Measurements from ENCODE around the gene R3HDM1.

R3HDM1 gene

DNA sequence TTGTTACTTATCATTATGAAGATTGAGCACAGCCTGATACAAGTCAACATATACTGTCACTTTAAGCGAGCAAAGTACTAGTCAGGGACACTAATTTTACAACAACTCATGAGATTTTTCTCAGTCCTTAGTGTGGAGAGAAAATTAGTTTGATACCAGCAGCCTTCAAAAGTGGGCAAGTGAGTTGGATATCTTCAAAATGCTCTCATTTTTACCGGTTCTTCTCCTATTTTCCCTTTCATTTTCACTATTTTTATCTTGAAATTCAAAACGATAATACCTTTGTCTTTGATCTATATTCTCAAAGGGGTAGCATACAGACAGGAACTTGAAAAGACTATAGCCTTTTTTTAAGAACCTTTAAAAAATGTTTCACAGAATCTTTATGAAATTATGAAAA is 158.4 kb downstream of the R3HDM1 start:
- no peak overlapping the region for H3K4me2 ChIP-seq (ENCODE audit: low read length)
- no peaks in the 10 kb centered on the region for H3K79me2 ChIP-seq (ENCODE audit: control insufficient read depth, low read length)
- no peak for TF ChIP-seq EZH2phosphoT487 (IDR thresholded peaks at IDR 0.05; ENCODE audit: borderline replicate concordance, low read length)
- TF ChIP-seq, protein P1, sequence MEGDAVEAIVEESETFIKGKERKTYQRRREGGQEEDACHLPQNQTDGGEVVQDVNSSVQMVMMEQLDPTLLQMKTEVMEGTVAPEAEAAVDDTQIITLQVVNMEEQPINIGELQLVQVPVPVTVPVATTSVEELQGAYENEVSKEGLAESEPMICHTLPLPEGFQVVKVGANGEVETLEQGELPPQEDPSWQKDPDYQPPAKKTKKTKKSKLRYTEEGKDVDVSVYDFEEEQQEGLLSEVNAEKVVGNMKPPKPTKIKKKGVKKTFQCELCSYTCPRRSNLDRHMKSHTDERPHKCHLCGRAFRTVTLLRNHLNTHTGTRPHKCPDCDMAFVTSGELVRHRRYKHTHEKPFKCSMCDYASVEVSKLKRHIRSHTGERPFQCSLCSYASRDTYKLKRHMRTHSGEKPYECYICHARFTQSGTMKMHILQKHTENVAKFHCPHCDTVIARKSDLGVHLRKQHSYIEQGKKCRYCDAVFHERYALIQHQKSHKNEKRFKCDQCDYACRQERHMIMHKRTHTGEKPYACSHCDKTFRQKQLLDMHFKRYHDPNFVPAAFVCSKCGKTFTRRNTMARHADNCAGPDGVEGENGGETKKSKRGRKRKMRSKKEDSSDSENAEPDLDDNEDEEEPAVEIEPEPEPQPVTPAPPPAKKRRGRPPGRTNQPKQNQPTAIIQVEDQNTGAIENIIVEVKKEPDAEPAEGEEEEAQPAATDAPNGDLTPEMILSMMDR (IDR thresholded peaks at IDR 0.05; ENCODE audit: low read depth, low read length, poor library complexity, severe bottlenecking): no peak
- no peaks in the 10 kb centered on the region for H4K20me1 ChIP-seq (ENCODE audit: control insufficient read depth, insufficient read depth, low read depth, low read length)
- no peaks in the 10 kb centered on the region for H3K9me2 ChIP-seq (replicated peaks; ENCODE audit: control insufficient read depth, low read length)
- H3K27ac ChIP-seq (ENCODE audit: low read depth, low read length): no peak overlapping the region
- H3K36me3 ChIP-seq (ENCODE audit: control insufficient read depth, low read length): peaks cover 14% of the 10 kb centered on the region
- no peaks in the 10 kb centered on the region for H3K4me1 ChIP-seq (ENCODE audit: control insufficient read depth, low read length)
- H3K27me3 ChIP-seq (ENCODE audit: control insufficient read depth, low read length): no peaks in the 10 kb centered on the region
- H3K9me3 ChIP-seq (ENCODE audit: control insufficient read depth, insufficient read depth, low read length): no peaks in the 10 kb centered on the region
- H3K4me3 ChIP-seq (ENCODE audit: low read length): no peak overlapping the region
- no peaks in the 10 kb centered on the region for H3F3A ChIP-seq (ENCODE audit: control insufficient read depth, insufficient read depth)

DNA sequence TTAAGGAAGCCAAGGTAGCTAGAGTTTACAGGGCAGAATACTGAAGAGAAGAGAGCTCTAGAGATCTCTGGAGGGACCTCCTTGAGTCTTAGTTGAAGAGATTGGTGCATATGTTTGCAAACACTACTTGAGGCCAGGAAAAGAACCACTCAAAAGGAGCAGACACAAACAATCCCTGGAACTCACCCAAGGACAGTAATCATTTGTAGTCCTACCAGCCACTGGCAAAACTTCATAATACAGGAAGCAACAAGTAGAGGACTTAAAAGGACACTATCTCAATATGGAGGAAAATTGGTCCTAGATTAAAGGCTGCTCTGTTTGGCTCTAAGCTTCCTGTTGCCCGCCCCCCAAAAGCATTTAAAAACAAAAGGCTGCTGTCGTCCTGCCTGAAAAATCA is 163.4 kb downstream of the R3HDM1 start:
- Histone ChIP-seq H4K20me1 (ENCODE audit: control insufficient read depth, insufficient read depth, low read depth, low read length) (no peaks in the 10 kb centered on the region), H3K9me3 (ENCODE audit: control insufficient read depth, insufficient read depth, low read length) (no peaks in the 10 kb centered on the region), H3K4me2 (ENCODE audit: low read length) (no peak overlapping the region), H3K9me2 (replicated peaks; ENCODE audit: control insufficient read depth, low read length) (no peaks in the 10 kb centered on the region), H3K79me2 (ENCODE audit: control insufficient read depth, low read length) (no peaks in the 10 kb centered on the region), H3K36me3 (ENCODE audit: control insufficient read depth, low read length) (peaks cover 10% of the 10 kb centered on the region), H3K4me3 (ENCODE audit: low read length) (no peak overlapping the region), H3F3A (ENCODE audit: control insufficient read depth, insufficient read depth) (0 out of 2 replicates have a peak, but pooled peaks cover 2% of the 10 kb centered on the region), H3K27ac (ENCODE audit: low read depth, low read length) (no peak overlapping the region), H3K27me3 (ENCODE audit: control insufficient read depth, low read length) (no peaks in the 10 kb centered on the region), H3K4me1 (ENCODE audit: control insufficient read depth, low read length) (no peaks in the 10 kb centered on the region)
- TF ChIP-seq, protein P1 (IDR thresholded peaks at IDR 0.05; ENCODE audit: low read depth, low read length, poor library complexity, severe bottlenecking): no peak
- no peak for TF ChIP-seq EZH2phosphoT487 (IDR thresholded peaks at IDR 0.05; ENCODE audit: borderline replicate concordance, low read length)

DNA sequence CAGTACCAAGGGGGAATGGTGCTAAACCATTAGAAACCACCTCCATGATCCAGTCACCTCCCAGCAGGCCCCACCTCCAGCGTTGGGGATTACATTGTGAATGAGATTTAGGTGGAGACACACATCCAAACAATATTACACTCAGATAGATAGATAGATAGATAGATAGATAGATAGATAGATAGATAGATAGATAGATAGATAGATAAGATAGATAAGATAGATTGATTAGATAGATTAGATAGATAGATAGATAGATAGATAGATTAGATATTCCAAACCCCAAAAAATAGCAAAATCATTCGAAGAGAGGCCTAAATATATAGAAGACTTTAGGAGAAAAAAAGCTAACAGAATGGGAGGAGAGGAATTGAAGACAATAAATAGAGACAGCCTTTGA is 167.6 kb downstream of the R3HDM1 start:
- H3K27ac ChIP-seq (ENCODE audit: low read depth, low read length): no peak overlapping the region
- 0 out of 2 replicates have a peak, but pooled peaks cover 5% of the 10 kb centered on the region for H3F3A ChIP-seq (ENCODE audit: control insufficient read depth, insufficient read depth)
- no peaks in the 10 kb centered on the region for H3K27me3 ChIP-seq (ENCODE audit: control insufficient read depth, low read length)
- no peak overlapping the region for H3K4me2 ChIP-seq (ENCODE audit: low read length)
- no peaks in the 10 kb centered on the region for H3K4me1 ChIP-seq (ENCODE audit: control insufficient read depth, low read length)
- H3K9me3 ChIP-seq (ENCODE audit: control insufficient read depth, insufficient read depth, low read length): no peaks in the 10 kb centered on the region
- H3K79me2 ChIP-seq (ENCODE audit: control insufficient read depth, low read length): no peaks in the 10 kb centered on the region
- H4K20me1 ChIP-seq (ENCODE audit: control insufficient read depth, insufficient read depth, low read depth, low read length): no peaks in the 10 kb centered on the region
- no peaks in the 10 kb centered on the region for H3K9me2 ChIP-seq (replicated peaks; ENCODE audit: control insufficient read depth, low read length)
- H3K36me3 ChIP-seq (ENCODE audit: control insufficient read depth, low read length): peaks cover 10% of the 10 kb centered on the region
- H3K4me3 ChIP-seq (ENCODE audit: low read length): no peak overlapping the region
- TF ChIP-seq, protein P1 (IDR thresholded peaks at IDR 0.05; ENCODE audit: low read depth, low read length, poor library complexity, severe bottlenecking): no peak

DNA sequence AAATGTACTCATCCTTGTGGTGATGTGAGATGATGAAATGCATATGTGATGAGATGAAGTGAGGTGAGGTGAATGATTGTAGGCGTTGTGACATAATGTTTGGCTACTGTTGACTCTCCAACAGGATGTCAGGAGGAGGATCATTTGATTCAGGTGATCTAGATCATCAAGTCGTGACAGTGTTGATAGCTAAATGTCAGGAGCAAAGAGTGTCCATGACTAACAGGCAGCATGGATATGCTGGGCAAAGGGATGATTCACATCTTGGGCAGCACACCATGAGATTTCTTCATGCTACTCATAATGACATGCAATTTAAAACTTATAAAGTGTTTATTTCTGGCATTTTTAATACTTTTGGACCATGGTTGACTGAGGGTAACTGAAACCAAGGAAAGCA is 170.2 kb downstream of the R3HDM1 start:
- no peaks in the 10 kb centered on the region for H4K20me1 ChIP-seq (ENCODE audit: control insufficient read depth, insufficient read depth, low read depth, low read length)
- H3K4me2 ChIP-seq (ENCODE audit: low read length): no peak overlapping the region
- H3K27ac ChIP-seq (ENCODE audit: low read depth, low read length): no peak overlapping the region
- H3F3A ChIP-seq (ENCODE audit: control insufficient read depth, insufficient read depth): 0 out of 2 replicates have a peak, but pooled peaks cover 3% of the 10 kb centered on the region
- peaks cover 4% of the 10 kb centered on the region; the same call in 1 of the 2 replicates for H3K36me3 ChIP-seq (ENCODE audit: control insufficient read depth, low read length)
- H3K4me3 ChIP-seq (ENCODE audit: low read length): no peak overlapping the region
- no peaks in the 10 kb centered on the region for H3K9me2 ChIP-seq (replicated peaks; ENCODE audit: control insufficient read depth, low read length)
- H3K9me3 ChIP-seq (ENCODE audit: control insufficient read depth, insufficient read depth, low read length): no peaks in the 10 kb centered on the region
- no peaks in the 10 kb centered on the region for H3K79me2 ChIP-seq (ENCODE audit: control insufficient read depth, low read length)
- no peaks in the 10 kb centered on the region for H3K4me1 ChIP-seq (ENCODE audit: control insufficient read depth, low read length)
- no peaks in the 10 kb centered on the region for H3K27me3 ChIP-seq (ENCODE audit: control insufficient read depth, low read length)
- TF ChIP-seq EZH2phosphoT487 (IDR thresholded peaks at IDR 0.05; ENCODE audit: borderline replicate concordance, low read length): no peak
- TF ChIP-seq, protein P1 (IDR thresholded peaks at IDR 0.05; ENCODE audit: low read depth, low read length, poor library complexity, severe bottlenecking): no peak
